Measurements from ENCODE around the gene IL12A. TPM values are rescaled to one million over a fixed set of nuclear protein-coding genes. Genes with fewer than 3 reads are reported as not detected.

Gene IL12A
- total RNA-seq, 1 donor from 2014 or later, result not detected

- intact Hi-C loops (cut with DNase I), result no loop called here
- Histone ChIP-seq H3K9me3 (no peaks in the 10 kb centered on the region), H3K36me3 (no peaks in the 10 kb centered on the region), H3K4me3 (no peak overlapping the region), H3K27ac (no peak overlapping the region), H3K4me1 (no peaks in the 10 kb centered on the region), H3K27me3 (no peaks in the 10 kb centered on the region)
- DNase-seq (ENCODE audit: low spot score in 2 of 2), result no peak
- no peak for TF ChIP-seq CTCF (IDR thresholded peaks at IDR 0.05)
Observed at GRCh38 chr3:159964166-159964973, 24.3 kb upstream of the IL12A start.

GRCh38 chr3:159971311-159971710 is 17.3 kb upstream of the IL12A start:
- no peaks in the 10 kb centered on the region for H3K9me3 ChIP-seq

GRCh38 chr3:159977295-159977694 is 11.3 kb upstream of the IL12A start:
- Histone ChIP-seq H3K36me3 (no peaks in the 10 kb centered on the region), H3K27me3 (no peaks in the 10 kb centered on the region), H3K4me3 (no peak overlapping the region), H3K9me3 (no peaks in the 10 kb centered on the region), H3K27ac (no peak overlapping the region), H3K4me1 (no peaks in the 10 kb centered on the region)
- no peak for DNase-seq (ENCODE audit: low spot score in 2 of 2)
- intact Hi-C loops (cut with DNase I), result no loop called here
- no peak for TF ChIP-seq CTCF (IDR thresholded peaks at IDR 0.05)

More at GRCh38 chr3:159971311-159971710, 17.3 kb upstream of the IL12A start:
- no peaks in the 10 kb centered on the region for H3K4me1 ChIP-seq
- no peaks in the 10 kb centered on the region for H3K27me3 ChIP-seq
- DNase-seq (ENCODE audit: low spot score in 2 of 2), result no peak
- no peak overlapping the region for H3K27ac ChIP-seq
- intact Hi-C loops (cut with DNase I), result no loop called here
- H3K4me3 ChIP-seq, result no peak overlapping the region
- no peak for TF ChIP-seq CTCF (IDR thresholded peaks at IDR 0.05)
- H3K36me3 ChIP-seq, result no peaks in the 10 kb centered on the region

- intact Hi-C loops (cut with DNase I), result no loop called here
- no peaks in the 10 kb centered on the region for H3K36me3 ChIP-seq
- H3K27ac ChIP-seq, result no peak overlapping the region
- no peak overlapping the region for H3K4me3 ChIP-seq
- H3K27me3 ChIP-seq, result no peaks in the 10 kb centered on the region
- no peaks in the 10 kb centered on the region for H3K4me1 ChIP-seq
- no peak for DNase-seq (ENCODE audit: low spot score in 2 of 2)
- no peak for TF ChIP-seq CTCF (IDR thresholded peaks at IDR 0.05)
- H3K9me3 ChIP-seq, result no peaks in the 10 kb centered on the region
Observed at GRCh38 chr3:159978353-159978752, 10.3 kb upstream of the IL12A start.

GRCh38 chr3:159978918-159979703 is 9.5 kb upstream of the IL12A start:
- Histone ChIP-seq H3K4me3 (no peak overlapping the region), H3K4me1 (no peaks in the 10 kb centered on the region), H3K27me3 (no peaks in the 10 kb centered on the region), H3K9me3 (no peaks in the 10 kb centered on the region), H3K27ac (no peak overlapping the region), H3K36me3 (no peaks in the 10 kb centered on the region)
- no peak for DNase-seq (ENCODE audit: low spot score in 2 of 2)
- intact Hi-C loops (cut with DNase I), result no loop called here
- no peak for TF ChIP-seq CTCF (IDR thresholded peaks at IDR 0.05)

Data from ascending aorta (tissue), 2 donors.